KBM-7 (cell line): ENCODE measurements around the gene TRABD2B.

Experiments used
- DNase-seq: peaks from one replicate; pipeline ENCODE4 v3.0.0-alpha.2; 2015
- in situ Hi-C: fragments of 300-500 bp; cut with MboI; formaldehyde crosslinking; loops from 2 replicates; pipeline ENCODE4 v1.14.3; 2020; ENCODE audit warnings: low sequenced_read_pairs, low pct_unique_long_range_greater_than_20kb, mixed read lengths

Gene TRABD2B

GRCh38 chr1:47796626-47797025 lies 200.6 kb downstream of the TRABD2B start:
- in situ Hi-C loops: no loop called here
- no peak for DNase-seq

- no peak for DNase-seq
- in situ Hi-C loops: no loop called here
These were observed 202.1 kb downstream of the TRABD2B start for GRCh38 chr1:47795102-47795501.

- DNase-seq: no peak
- in situ Hi-C loops: no loop called here
These were observed 202.7 kb downstream of the TRABD2B start for GRCh38 chr1:47794530-47794929.

- no peak for DNase-seq
- in situ Hi-C loops: no loop called here
These were observed 203.1 kb downstream of the TRABD2B start for GRCh38 chr1:47794081-47794480.

DNA sequence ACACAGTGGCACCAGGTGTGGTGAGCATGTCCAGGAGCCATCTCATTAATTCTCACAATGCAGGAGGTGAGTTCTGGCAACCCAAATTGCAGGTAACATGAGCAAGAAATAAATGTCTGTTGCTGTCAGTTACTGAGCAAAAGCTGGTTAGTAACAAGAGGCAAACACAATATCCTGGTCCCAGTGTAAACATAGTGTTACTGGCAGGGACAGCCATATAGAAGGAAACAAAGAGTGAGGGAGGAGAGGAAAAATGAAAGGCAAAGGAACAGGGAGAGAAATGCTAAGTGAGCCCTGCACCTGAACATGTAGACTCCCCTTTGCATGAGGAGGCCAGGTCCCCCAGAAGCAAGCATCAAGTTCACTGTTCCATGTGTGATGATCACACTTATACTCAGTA lies 203.6 kb downstream of the TRABD2B start:
- in situ Hi-C loops: no loop called here
- no peak for DNase-seq

DNA sequence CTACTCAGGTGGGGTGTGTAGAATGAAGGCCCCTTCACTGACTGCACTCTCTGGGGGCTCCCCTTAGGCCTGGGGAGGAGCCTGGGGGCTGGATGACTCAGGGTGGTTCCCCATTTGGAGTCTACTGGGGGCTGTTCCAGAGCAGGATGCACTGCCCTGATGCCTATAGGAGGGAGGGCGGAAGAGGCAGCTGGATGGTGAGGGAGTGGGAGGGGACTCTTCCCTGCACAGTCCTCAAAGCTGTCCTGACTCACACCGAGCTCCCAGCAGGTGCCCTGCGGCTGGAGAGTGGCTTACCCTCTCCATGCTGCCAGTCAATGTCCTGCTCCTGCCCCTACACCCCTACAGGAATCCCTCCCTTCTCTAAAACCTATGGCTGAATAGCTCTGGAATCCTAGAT lies 204.4 kb downstream of the TRABD2B start:
- in situ Hi-C loops: no loop called here

DNA sequence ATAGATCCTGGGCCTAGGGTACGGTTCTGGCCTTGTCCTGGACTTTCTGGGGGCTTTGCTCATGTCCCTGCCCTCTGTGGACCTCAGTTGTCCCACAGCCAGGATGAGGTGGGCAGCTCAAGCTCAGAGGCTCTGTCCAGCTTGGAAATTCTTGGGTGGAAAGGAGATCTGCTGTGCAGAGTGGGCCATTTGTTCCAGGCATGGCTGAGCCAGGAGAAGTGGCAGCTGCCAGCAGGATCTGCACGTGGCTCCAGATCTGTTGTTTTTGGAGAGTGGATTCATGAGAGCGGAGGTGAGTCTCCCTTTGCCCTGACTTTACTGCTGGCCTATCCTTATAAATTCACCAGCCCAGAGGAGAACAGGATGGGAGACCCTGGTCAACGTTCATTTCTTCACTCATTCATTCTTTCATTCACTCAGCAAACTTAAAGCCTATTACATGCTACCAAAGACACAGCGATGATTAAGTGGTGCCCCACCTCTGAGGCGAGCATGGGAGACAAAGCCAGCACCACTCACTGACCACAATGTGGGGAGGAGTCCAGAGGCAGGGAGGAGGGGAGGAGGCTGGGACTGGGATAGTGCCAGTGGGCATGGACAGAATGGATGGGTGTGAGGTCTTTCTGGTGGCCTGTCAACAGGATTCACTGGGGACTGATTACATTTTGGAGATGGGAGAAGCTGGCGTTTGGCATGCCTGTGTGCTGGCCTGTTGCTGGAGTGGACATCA lies 205.1 kb downstream of the TRABD2B start:
- in situ Hi-C loops: no loop called here
- no peak for DNase-seq

More for the DNA sequence above, 204.4 kb downstream of the TRABD2B start:
- no peak for DNase-seq

- in situ Hi-C loops: no loop called here
- DNase-seq: no peak
These were observed 208.4 kb downstream of the TRABD2B start for GRCh38 chr1:47788761-47789160.

DNA sequence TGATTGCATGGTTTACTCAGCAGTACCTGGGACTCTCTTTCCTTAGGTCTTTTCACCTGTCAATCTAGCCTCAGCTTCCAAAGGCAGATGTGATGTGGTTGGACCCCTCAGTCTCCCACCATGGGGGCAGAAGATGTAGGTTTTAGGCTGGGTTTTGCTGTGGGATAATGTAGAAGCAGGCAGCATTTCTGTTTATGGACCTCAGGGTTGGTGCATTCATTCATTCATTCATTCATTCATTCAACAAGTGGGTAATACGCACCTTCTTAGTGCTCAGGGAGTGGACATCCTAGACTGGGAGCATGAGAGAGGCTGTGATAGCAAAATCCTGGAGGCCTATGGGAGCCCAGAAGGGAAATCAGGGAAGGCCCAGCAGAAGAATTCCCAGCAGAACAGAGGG lies 209.6 kb downstream of the TRABD2B start:
- DNase-seq: no peak
- in situ Hi-C loops: no loop called here

- in situ Hi-C loops: no loop called here
- DNase-seq: no peak
These were observed 210.9 kb downstream of the TRABD2B start for GRCh38 chr1:47786316-47786715.

DNA sequence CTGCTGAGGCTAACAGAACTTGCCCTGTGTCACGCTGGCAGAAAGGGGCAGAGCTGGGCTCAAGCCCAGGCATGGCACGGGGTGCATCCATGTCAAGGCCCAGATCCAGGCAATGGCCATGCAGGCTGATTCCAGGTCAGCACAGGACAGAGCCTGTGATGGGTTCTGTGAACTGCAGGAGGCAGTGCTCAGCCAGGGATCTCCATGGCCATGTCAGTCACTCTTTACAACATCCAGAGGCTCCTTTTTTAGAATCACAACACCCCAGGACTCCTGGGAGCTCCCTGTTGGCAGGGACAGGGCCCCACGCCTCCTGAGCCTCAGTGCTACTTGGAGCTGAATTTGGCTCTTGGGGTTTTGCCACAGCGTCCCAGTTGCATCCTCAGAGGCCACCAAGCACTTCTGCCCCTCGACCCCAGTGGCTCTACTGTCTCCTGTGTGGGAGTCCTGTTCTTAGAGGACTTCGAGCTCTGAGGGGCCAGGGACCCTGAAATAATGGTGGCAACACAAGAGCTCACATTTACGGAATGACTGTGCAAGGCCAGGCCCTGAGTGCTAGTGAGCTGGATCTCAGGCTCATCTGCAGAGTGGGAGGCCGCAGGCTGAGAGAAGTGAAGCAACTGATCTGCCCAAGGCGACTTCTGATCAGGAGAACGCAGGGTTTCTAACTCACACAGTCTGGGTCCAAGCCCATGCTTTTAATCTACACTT lies 211.5 kb downstream of the TRABD2B start:
- in situ Hi-C loops: no loop called here
- no peak for DNase-seq

GRCh38 chr1:47785118-47785517 lies 212.1 kb downstream of the TRABD2B start:
- in situ Hi-C loops: no loop called here
- DNase-seq: no peak

DNA sequence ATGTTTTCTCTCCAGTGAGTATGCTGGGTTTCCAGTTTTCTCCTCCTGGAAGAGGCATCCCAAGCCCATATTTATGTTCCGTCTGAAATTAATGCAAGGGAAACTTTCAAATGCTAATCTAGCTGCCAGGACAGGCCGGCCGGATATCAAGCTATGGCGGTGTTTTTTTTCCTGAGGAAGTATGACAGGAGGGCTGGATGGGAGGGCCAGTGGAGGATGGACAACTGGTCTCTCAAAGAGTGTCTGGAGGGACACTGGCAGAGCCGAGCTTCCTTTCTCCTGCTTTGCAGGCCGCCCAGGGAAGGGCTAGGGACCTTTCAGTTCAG lies 212.7 kb downstream of the TRABD2B start:
- in situ Hi-C loops: no loop called here
- DNase-seq: no peak

GRCh38 chr1:47783638-47784496 lies 213.3 kb downstream of the TRABD2B start:
- in situ Hi-C loops: no loop called here
- DNase-seq: no peak

GRCh38 chr1:47782414-47783166 lies 214.6 kb downstream of the TRABD2B start:
- in situ Hi-C loops: no loop called here

GRCh38 chr1:47781171-47781959 lies 215.8 kb downstream of the TRABD2B start:
- in situ Hi-C loops: no loop called here
- no peak for DNase-seq

More at GRCh38 chr1:47782414-47783166, 214.6 kb downstream of the TRABD2B start:
- DNase-seq: no peak

GRCh38 chr1:47780469-47780995 lies 216.7 kb downstream of the TRABD2B start:
- DNase-seq: no peak

GRCh38 chr1:47779613-47780012 lies 217.6 kb downstream of the TRABD2B start:
- in situ Hi-C loops: no loop called here
- DNase-seq: no peak

More at GRCh38 chr1:47780469-47780995, 216.7 kb downstream of the TRABD2B start:
- in situ Hi-C loops: no loop called here
